ENCODE data around the gene HNRNPH2.

Gene HNRNPH2, protein sequence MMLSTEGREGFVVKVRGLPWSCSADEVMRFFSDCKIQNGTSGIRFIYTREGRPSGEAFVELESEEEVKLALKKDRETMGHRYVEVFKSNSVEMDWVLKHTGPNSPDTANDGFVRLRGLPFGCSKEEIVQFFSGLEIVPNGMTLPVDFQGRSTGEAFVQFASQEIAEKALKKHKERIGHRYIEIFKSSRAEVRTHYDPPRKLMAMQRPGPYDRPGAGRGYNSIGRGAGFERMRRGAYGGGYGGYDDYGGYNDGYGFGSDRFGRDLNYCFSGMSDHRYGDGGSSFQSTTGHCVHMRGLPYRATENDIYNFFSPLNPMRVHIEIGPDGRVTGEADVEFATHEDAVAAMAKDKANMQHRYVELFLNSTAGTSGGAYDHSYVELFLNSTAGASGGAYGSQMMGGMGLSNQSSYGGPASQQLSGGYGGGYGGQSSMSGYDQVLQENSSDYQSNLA

DNA sequence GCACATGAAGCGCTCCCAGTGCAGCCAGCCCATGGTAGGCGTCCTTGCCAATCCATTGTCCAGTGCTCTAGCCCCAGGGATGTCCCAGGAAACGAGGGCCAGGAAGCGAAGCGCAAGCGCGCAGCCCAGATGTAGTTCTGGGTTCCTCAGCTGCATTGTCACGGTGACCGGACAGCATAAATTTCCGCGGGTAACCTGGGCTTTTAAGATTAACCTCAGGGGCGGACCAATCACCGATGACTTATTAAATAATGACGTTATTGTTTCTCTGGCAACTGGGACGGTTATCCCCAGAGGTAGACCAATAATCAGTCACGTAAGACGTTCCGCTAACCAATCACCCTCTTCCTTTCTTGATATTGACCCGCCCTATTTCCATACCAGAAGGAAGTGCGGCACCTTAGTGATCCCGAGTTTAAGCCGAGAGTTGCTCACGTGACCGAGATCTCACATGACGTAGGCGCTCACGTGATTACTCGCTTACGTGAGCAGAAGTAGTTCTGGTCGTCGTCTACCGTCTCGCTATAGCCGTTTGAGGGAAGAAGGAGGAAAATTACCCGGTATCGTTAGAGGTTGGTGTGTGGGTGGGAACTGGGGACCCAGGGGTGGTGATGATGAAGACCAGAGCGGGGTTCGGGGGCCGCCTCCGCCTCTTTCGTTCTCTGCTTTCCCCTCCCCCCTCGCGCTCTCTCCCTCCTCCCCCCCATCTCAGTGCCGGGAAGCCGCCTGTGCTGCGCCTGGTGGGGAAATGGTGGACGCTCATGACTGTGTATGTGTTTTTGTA lies at the start of gene HNRNPH2, which contains the start of gene GLA:
Gene HNRNPH2, plus strand, starts transcription at position 475 of the 784 bp plus-strand sequence. CDS start 3,767 bp downstream, outside the sequence.
Gene GLA, minus strand, starts transcription at position 178 of the 784 bp plus-strand sequence. Its CDS starts 22 bp downstream, at position 156.
- peak; percentile 60 to 69 for DNase-seq (ENCODE audit: low read depth in 2 of 2, low spot score in 1 of 2)

- DNase-seq (ENCODE audit: low read depth in 2 of 2, low spot score in 1 of 2) = no peak
These were observed 48.1 kb upstream of the HNRNPH2 start for GRCh38 chrX:101359966-101360365.

DNA sequence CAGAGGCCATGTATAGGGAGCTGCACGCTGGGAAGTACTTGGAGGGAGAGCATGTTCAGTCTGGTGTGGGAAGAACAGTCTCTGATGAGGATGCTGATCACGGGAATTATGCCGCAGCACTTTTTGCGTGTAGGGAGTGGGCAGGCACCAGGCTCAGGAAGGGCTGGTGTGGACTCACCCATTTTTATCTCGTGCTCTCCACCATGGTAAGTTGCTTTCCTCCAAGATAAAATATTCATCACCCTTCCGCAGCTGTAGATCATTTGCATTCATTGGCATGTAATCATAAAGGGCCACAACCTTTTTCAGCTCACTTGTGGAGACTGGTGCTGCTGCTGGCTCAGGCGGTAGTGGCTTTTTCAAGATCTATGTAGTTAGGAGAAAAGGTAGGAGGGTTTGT lies 47.6 kb upstream of the HNRNPH2 start:
- DNase-seq (ENCODE audit: low read depth in 2 of 2, low spot score in 1 of 2) = no peak

GRCh38 chrX:101362116-101362515 lies 45.9 kb upstream of the HNRNPH2 start:
- DNase-seq (ENCODE audit: low read depth in 2 of 2, low spot score in 1 of 2) = no peak

GRCh38 chrX:101362757-101363156 lies 45.3 kb upstream of the HNRNPH2 start:
- no peak for DNase-seq (ENCODE audit: low read depth in 2 of 2, low spot score in 1 of 2)

DNA sequence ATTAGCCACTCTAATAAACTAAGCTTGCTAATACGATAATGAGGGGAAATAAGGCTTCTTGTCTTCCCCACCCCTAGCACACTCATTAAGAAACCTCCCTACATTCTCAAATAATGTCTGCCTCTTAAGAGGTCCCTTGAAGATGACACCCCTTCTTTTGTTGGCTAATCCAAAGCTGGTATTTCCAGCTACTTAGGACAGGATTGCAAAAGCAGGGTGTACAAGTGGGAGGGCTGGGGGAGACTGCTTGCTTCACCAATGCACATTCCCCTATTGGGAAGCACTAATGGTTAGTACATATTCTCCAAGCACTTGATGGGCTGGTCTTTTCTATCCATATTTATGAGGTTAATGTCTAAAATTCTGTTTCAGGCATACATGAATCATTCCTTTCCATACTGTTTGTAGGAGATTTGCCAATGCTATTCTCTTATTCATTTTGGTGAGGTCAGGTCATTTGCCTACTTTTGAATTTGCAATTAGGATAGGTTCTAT lies 42.7 kb upstream of the HNRNPH2 start:
- DNase-seq (ENCODE audit: low read depth in 2 of 2, low spot score in 1 of 2) = no peak

DNA sequence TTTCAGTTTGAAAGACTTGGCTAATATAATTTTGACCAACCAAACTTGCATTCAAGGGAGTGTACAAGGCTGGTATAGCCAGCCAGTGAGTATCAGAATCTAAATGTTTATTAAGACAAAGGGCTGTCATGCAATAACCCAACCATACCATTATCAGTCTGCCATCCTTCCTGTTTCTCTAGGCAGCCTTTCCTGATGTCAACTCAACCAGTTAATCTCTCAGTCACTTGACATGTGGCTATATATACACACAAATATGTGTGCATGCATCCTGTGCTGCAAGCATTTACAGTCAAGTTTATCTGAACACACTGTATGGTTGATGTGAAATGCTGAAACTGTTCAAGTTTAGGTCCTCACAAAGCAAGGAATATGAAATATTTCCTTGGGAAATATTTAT lies 39.2 kb upstream of the HNRNPH2 start:
- DNase-seq (ENCODE audit: low read depth in 2 of 2, low spot score in 1 of 2) = no peak

- no peak for DNase-seq (ENCODE audit: low read depth in 2 of 2, low spot score in 1 of 2)
These were observed 38.3 kb upstream of the HNRNPH2 start for GRCh38 chrX:101369687-101370086.

GRCh38 chrX:101370888-101371504 lies 37.0 kb upstream of the HNRNPH2 start:
- no peak for DNase-seq (ENCODE audit: low read depth in 2 of 2, low spot score in 1 of 2)

GRCh38 chrX:101377547-101377946 lies 30.5 kb upstream of the HNRNPH2 start:
- no peak for DNase-seq (ENCODE audit: low read depth in 2 of 2, low spot score in 1 of 2)

GRCh38 chrX:101383679-101384205 lies 24.3 kb upstream of the HNRNPH2 start:
- no peak for DNase-seq (ENCODE audit: low read depth in 2 of 2, low spot score in 1 of 2)

GRCh38 chrX:101385026-101385684 lies 22.9 kb upstream of the HNRNPH2 start:
- no peak for DNase-seq (ENCODE audit: low read depth in 2 of 2, low spot score in 1 of 2)

- no peak for DNase-seq (ENCODE audit: low read depth in 2 of 2, low spot score in 1 of 2)
These were observed 22.1 kb upstream of the HNRNPH2 start, which contains the start of gene BTK for GRCh38 chrX:101385795-101386541. Gene BTK, minus strand, starts transcription at chrX:101386191. Its CDS starts 10,907 bp downstream, at chrX:101375284.

GRCh38 chrX:101386542-101386885 lies 21.5 kb upstream of the HNRNPH2 start:
- no peak for DNase-seq (ENCODE audit: low read depth in 2 of 2, low spot score in 1 of 2)

DNA sequence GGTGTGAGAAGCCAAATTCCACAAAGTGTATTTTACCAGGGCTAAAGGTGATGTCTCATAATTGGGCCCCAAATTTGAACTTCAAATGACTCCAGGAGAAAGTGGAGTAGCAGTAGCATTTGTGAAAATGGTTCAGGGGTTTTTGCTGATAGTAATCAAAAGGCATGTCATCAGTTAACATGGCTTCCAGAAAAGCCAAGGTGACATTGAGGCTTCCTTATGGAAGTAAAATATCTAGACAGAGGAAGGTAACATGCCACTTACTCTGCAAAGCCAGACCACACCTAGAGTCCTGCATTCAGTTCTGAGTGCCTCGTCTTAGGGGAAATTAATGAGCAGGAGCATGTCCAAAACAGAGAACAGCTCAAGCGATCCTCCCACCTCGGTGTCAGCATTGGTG lies 19.4 kb upstream of the HNRNPH2 start:
- no peak for DNase-seq (ENCODE audit: low read depth in 2 of 2, low spot score in 1 of 2)

- peak; percentile 36 to 54 for DNase-seq (ENCODE audit: low read depth in 2 of 2, low spot score in 1 of 2)
These were observed 17.1 kb upstream of the HNRNPH2 start, which contains the start of gene RPL36A for GRCh38 chrX:101390664-101391525. Gene RPL36A, plus strand, starts transcription at chrX:101391011. Its CDS starts 33 bp downstream, at chrX:101391044.

DNA sequence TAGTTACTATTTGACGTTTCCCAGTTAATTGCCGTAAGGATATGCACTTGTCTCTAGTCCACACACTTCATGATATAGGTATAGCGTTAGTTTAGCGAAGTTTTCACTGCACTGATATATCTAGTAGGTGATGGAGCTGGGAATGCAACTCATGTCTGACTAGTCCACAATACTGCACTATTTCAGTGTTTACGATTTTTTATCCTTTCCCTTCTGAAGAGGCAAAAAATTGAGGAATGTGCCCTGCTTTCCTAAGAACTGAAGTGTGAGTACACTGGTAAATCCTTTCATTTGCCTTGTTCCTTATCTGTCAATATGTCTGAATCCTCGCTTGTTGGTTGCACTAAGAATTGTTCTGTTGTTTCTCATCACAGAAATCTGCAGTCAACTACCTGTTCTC lies 16.2 kb upstream of the HNRNPH2 start:
- no peak for DNase-seq (ENCODE audit: low read depth in 2 of 2, low spot score in 1 of 2)

DNA sequence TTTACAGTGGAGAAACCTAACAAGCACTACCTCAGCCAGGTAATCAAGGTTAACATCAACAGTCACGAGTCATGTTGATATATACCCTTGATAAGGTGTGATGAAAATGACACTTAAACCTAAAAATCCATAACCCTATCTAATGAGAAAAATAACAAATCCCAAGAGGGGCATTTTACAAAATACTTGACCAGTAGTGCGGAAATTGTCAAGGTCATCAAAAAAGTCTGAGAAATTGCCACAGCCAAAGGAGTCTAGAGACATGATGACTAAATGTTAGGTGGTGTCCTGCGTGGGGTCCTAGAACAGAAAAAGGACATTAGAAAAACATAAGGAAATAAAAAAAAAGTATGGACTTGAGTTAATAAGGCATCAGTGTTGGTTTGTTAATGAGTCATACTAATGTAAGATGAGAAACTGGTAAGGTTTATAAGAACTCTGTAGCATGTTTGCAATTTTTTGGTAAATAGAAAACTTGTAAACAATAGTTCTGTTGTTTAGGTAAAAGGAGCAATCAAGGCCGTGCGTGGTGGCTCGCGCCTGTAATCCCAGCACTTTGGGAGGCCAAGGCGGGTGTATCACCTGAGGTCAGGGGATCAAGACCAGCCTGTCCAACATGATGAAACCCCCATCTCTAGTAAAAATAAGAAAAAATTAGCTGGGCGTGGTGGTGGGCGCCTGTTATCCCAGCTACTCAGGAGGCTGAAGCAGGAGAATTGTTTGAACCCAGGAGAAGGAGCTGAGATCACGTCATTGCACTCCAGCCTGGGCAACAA lies 14.3 kb upstream of the HNRNPH2 start:
- DNase-seq (ENCODE audit: low read depth in 2 of 2, low spot score in 1 of 2) = no peak

Measured in stimulated activated CD8-positive, alpha-beta memory T cell treated with anti-CD3 and anti-CD28 coated beads, Interleukin-4, amount 100 ng/mL, for 1 hour (primary cell).